Spleen (tissue), 7 donors: ENCODE results near the gene CPA5.

Source experiments
- POLR2A ChIP-seq, 3 donors: fragments of 450-650 bp; IDR thresholded peaks; one replicate each; pipeline ENCODE4 v1.5.1; 2017; ENCODE audit warnings: antibody characterized with exemption in 3 of 3, mild to moderate bottlenecking in 1 of 3
- POLR2AphosphoS5 ChIP-seq, 3 donors: sonication (generic); formaldehyde crosslinking; IDR thresholded peaks; one replicate each; pipeline ENCODE4 v1.5.1; 2017; ENCODE audit warnings: antibody characterized with exemption in 3 of 3
- TF ChIP-seq, protein P1 (sequence below), 11 experiments: fragments of 200-600 bp in 7 of 11; fragments of 450-650 bp in 4 of 11; sonication (generic) in 4 of 11; IDR thresholded peaks in 8 of 11; conservative IDR thresholded peaks in 3 of 11; 1 replicate in 7 of 11; 2 replicates in 4 of 11; pipeline versions ENCODE4 v1.4.0 to v1.8.0; 2016 to 2021; ENCODE audit warnings: antibody characterized with exemption in 11 of 11, inconsistent platforms in 4 of 11, mild to moderate bottlenecking in 1 of 11
- donor health status: DM: no; HTN: no; CAD: no; lungs with moderate emphysema.
- donor health status: DM: no; HTN: no; CAD: no.
- donor health status: DM: no; HTN: no; CAD: no.

DNA sequence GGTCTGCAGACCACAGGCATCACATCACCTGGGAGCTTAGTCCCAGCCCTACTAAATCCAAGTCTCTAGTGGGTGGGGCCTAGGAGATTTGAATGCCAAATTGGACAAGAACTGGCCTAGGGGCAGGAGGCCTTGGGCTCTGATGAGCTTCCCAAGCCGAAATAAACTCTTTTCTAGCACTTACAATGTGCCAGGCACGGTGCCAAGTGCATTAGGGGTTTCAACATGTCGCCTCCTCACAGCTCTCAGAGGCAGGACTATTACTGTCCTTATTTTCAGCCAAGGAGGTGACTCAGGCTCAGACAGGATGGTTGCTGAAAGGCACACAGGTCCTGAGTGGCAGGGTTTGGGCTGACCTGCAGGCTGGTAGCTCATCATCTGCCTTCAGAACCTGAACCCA lies 26.4 kb downstream of the CPA5 start:
- TF ChIP-seq, protein P1, sequence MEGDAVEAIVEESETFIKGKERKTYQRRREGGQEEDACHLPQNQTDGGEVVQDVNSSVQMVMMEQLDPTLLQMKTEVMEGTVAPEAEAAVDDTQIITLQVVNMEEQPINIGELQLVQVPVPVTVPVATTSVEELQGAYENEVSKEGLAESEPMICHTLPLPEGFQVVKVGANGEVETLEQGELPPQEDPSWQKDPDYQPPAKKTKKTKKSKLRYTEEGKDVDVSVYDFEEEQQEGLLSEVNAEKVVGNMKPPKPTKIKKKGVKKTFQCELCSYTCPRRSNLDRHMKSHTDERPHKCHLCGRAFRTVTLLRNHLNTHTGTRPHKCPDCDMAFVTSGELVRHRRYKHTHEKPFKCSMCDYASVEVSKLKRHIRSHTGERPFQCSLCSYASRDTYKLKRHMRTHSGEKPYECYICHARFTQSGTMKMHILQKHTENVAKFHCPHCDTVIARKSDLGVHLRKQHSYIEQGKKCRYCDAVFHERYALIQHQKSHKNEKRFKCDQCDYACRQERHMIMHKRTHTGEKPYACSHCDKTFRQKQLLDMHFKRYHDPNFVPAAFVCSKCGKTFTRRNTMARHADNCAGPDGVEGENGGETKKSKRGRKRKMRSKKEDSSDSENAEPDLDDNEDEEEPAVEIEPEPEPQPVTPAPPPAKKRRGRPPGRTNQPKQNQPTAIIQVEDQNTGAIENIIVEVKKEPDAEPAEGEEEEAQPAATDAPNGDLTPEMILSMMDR (IDR thresholded peaks at IDR 0.05 in 8 of 11, conservative IDR thresholded peaks at IDR 0.05 in 3 of 11) = no peak
- TF ChIP-seq POLR2AphosphoS5 (IDR thresholded peaks at IDR 0.05) = no peak
- TF ChIP-seq POLR2A (IDR thresholded peaks at IDR 0.05) = no peak
